HEK293 (cell line): ENCODE measurements around the gene IGFL2.

Experiments used
- CTCF ChIA-PET: fragments of 350-600 bp; formaldehyde crosslinking; extraction: SDS; loops from one replicate; lab custom pipeline; 2021; ENCODE audit warnings: antibody characterized with exemption; lab: Yijun Ruan, JAX
- POLR2A ChIA-PET: fragments of 300-600 bp; formaldehyde crosslinking; extraction: SDS; loops from one replicate; lab custom pipeline; 2020; ENCODE audit warnings: antibody characterized with exemption, inconsistent platforms; lab: Yijun Ruan, JAX
- H3K27ac ChIP-seq: fragments of 200-500 bp; sonication (Bioruptor generic); 2 replicates; pipeline ENCODE4 v1.5.1; 2014; ENCODE audit warnings: low read depth, low read length, control low read depth, inconsistent platforms; ENCODE audit errors: extremely low read depth
- H3K36me3 ChIP-seq, 2 experiments: fragments of 200-500 bp in 1 of 2; sonication (Bioruptor generic) in 1 of 2; 1 replicate in 1 of 2; 2 replicates in 1 of 2; pipeline ENCODE4 v1.5.1; 2014 to 2017; ENCODE audit warnings: inconsistent platforms in 2 of 2, low read length in 2 of 2; ENCODE audit not compliant: control insufficient read depth in 2 of 2, insufficient read depth in 1 of 2
- H3K4me1 ChIP-seq: fragments of 200-500 bp; sonication (Bioruptor generic); 2 replicates; pipeline ENCODE4 v1.5.1; 2014; ENCODE audit warnings: mild to moderate bottlenecking, low read length, inconsistent platforms; ENCODE audit not compliant: control insufficient read depth, insufficient read depth
- H3K4me3 ChIP-seq: 2 replicates; pipeline ENCODE4 v1.5.1; 2011; ENCODE audit warnings: low read depth, mild to moderate bottlenecking, control low read depth, low read length, moderate library complexity
- H3K9me3 ChIP-seq: fragments of 200-500 bp; sonication (Bioruptor generic); 2 replicates; pipeline ENCODE4 v1.5.1; 2014; ENCODE audit warnings: low read depth, low read length, inconsistent platforms; ENCODE audit not compliant: control insufficient read depth, insufficient read depth
- BCL11A ChIP-seq: fragments of 450-650 bp; formaldehyde crosslinking; IDR thresholded peaks from 2 replicates; pipeline ENCODE4 v1.5.1; 2016; ENCODE audit warnings: low read depth, missing biosample characterization, missing genetic modification characterization
- EGR2 ChIP-seq: fragments of 450-650 bp; formaldehyde crosslinking; IDR thresholded peaks from 2 replicates; pipeline ENCODE4 v1.5.1; 2016; ENCODE audit warnings: low read depth, missing biosample characterization, missing genetic modification characterization
- GFI1B ChIP-seq: fragments of 450-650 bp; formaldehyde crosslinking; IDR thresholded peaks from 2 replicates; pipeline ENCODE4 v1.5.1; 2016; ENCODE audit warnings: missing biosample characterization, missing genetic modification characterization
- GLIS1 ChIP-seq: fragments of 450-650 bp; formaldehyde crosslinking; IDR thresholded peaks from 2 replicates; pipeline ENCODE4 v1.5.1; 2016; ENCODE audit warnings: missing biosample characterization, missing genetic modification characterization
- KLF1 ChIP-seq: fragments of 450-650 bp; formaldehyde crosslinking; IDR thresholded peaks from 2 replicates; pipeline ENCODE4 v1.5.1; 2016; ENCODE audit warnings: missing biosample characterization, missing genetic modification characterization
- KLF9 ChIP-seq: fragments of 450-650 bp; formaldehyde crosslinking; IDR thresholded peaks from 2 replicates; pipeline ENCODE4 v1.5.1; 2016; ENCODE audit warnings: missing biosample characterization, missing genetic modification characterization, low read depth
- TSHZ1 ChIP-seq: fragments of 450-650 bp; formaldehyde crosslinking; IDR thresholded peaks from 2 replicates; pipeline ENCODE4 v1.5.1; 2016; ENCODE audit warnings: missing biosample characterization, missing genetic modification characterization, borderline replicate concordance
- ZFP41 ChIP-seq: fragments of 450-650 bp; formaldehyde crosslinking; IDR thresholded peaks from 2 replicates; pipeline ENCODE4 v1.5.1; 2016; ENCODE audit warnings: missing biosample characterization, missing genetic modification characterization, borderline replicate concordance
- ZNF121 ChIP-seq: fragments of 450-650 bp; formaldehyde crosslinking; IDR thresholded peaks from 2 replicates; pipeline ENCODE4 v1.5.1; 2016; ENCODE audit warnings: missing biosample characterization, missing genetic modification characterization
- ZNF155 ChIP-seq: fragments of 450-650 bp; formaldehyde crosslinking; IDR thresholded peaks from 2 replicates; pipeline ENCODE4 v1.5.1; 2016; ENCODE audit warnings: missing biosample characterization, missing genetic modification characterization
- ZNF223 ChIP-seq: fragments of 450-650 bp; formaldehyde crosslinking; IDR thresholded peaks from 2 replicates; pipeline ENCODE4 v1.5.1; 2016; ENCODE audit warnings: missing biosample characterization, missing genetic modification characterization
- ZNF24 ChIP-seq: fragments of 450-650 bp; formaldehyde crosslinking; IDR thresholded peaks from 2 replicates; pipeline ENCODE4 v1.5.1; 2016; ENCODE audit warnings: missing biosample characterization, missing genetic modification characterization
- ZNF248 ChIP-seq: fragments of 450-650 bp; formaldehyde crosslinking; IDR thresholded peaks from 2 replicates; pipeline ENCODE4 v1.5.1; 2017; ENCODE audit warnings: missing biosample characterization, missing genetic modification characterization
- ZNF473 ChIP-seq: fragments of 450-650 bp; formaldehyde crosslinking; IDR thresholded peaks from 2 replicates; pipeline ENCODE4 v1.5.1; 2017; ENCODE audit warnings: missing biosample characterization, missing genetic modification characterization
- ZNF514 ChIP-seq: fragments of 450-650 bp; formaldehyde crosslinking; IDR thresholded peaks from 2 replicates; pipeline ENCODE4 v1.5.1; 2016; ENCODE audit warnings: missing biosample characterization, missing genetic modification characterization
- ZNF626 ChIP-seq: fragments of 450-650 bp; sonication (Bioruptor Pico); formaldehyde crosslinking; IDR thresholded peaks from 2 replicates; pipeline ENCODE4 v1.5.1; 2018; ENCODE audit warnings: missing biosample characterization, missing genetic modification characterization, inconsistent platforms
- ZNF629 ChIP-seq: fragments of 450-650 bp; formaldehyde crosslinking; IDR thresholded peaks from 2 replicates; pipeline ENCODE4 v1.5.1; 2017; ENCODE audit warnings: missing biosample characterization, missing genetic modification characterization
- ZNF692 ChIP-seq: fragments of 450-650 bp; formaldehyde crosslinking; IDR thresholded peaks from 2 replicates; pipeline ENCODE4 v1.5.1; 2016; ENCODE audit warnings: missing biosample characterization, missing genetic modification characterization
- ZNF768 ChIP-seq: fragments of 450-650 bp; formaldehyde crosslinking; IDR thresholded peaks from 2 replicates; pipeline ENCODE4 v1.5.1; 2018; ENCODE audit warnings: missing biosample characterization, mild to moderate bottlenecking, missing genetic modification characterization
- ZSCAN23 ChIP-seq: fragments of 450-650 bp; formaldehyde crosslinking; IDR thresholded peaks from 2 replicates; pipeline ENCODE4 v1.5.1; 2016; ENCODE audit warnings: missing biosample characterization, missing genetic modification characterization
- TF ChIP-seq, protein P1 (sequence below): fragments of 450-650 bp; formaldehyde crosslinking; IDR thresholded peaks from 2 replicates; pipeline ENCODE4 v1.5.1; 2016; ENCODE audit warnings: missing biosample characterization, missing genetic modification characterization
- TF ChIP-seq, protein P2 (sequence below): fragments of 450-650 bp; formaldehyde crosslinking; IDR thresholded peaks from 2 replicates; pipeline ENCODE4 v1.5.1; 2016; ENCODE audit warnings: missing biosample characterization, missing genetic modification characterization
- TF ChIP-seq, protein P3 (sequence below): fragments of 450-650 bp; IDR thresholded peaks from 2 replicates; pipeline ENCODE4 v1.5.1; 2018; ENCODE audit warnings: missing biosample characterization, mild to moderate bottlenecking, missing genetic modification characterization
- TF ChIP-seq, protein P4 (sequence below): fragments of 450-650 bp; formaldehyde crosslinking; IDR thresholded peaks from 2 replicates; pipeline ENCODE4; 2016; ENCODE audit warnings: missing biosample characterization, missing genetic modification characterization

The IGFL2 gene

GRCh38 chr19:46202426-46202825 lies 54.4 kb downstream of the IGFL2 start:
- CTCF ChIA-PET, result no interaction called here
- Histone ChIP-seq H3K36me3 (no peaks in the 10 kb centered on the region), H3K4me3 (no peak overlapping the region), H3K27ac (no peak overlapping the region), H3K9me3 (no peaks in the 10 kb centered on the region), H3K4me1 (no peaks in the 10 kb centered on the region)
- POLR2A ChIA-PET, result no interaction called here
- TF ChIP-seq ZNF626 (tag by site-specific recombination), result no peak
- no peak for TF ChIP-seq BCL11A
- TF ChIP-seq, protein P1, sequence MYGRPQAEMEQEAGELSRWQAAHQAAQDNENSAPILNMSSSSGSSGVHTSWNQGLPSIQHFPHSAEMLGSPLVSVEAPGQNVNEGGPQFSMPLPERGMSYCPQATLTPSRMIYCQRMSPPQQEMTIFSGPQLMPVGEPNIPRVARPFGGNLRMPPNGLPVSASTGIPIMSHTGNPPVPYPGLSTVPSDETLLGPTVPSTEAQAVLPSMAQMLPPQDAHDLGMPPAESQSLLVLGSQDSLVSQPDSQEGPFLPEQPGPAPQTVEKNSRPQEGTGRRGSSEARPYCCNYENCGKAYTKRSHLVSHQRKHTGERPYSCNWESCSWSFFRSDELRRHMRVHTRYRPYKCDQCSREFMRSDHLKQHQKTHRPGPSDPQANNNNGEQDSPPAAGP (tag by site-specific recombination), result no peak
- TF ChIP-seq KLF9, result no peak
- TF ChIP-seq EGR2 (tag by site-specific recombination), result no peak
- TF ChIP-seq, protein P2, sequence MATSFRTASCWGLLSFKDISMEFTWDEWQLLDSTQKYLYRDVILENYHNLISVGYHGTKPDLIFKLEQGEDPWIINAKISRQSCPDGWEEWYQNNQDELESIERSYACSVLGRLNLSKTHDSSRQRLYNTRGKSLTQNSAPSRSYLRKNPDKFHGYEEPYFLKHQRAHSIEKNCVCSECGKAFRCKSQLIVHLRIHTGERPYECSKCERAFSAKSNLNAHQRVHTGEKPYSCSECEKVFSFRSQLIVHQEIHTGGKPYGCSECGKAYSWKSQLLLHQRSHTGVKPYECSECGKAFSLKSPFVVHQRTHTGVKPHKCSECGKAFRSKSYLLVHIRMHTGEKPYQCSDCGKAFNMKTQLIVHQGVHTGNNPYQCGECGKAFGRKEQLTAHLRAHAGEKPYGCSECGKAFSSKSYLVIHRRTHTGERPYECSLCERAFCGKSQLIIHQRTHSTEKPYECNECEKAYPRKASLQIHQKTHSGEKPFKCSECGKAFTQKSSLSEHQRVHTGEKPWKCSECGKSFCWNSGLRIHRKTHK, result no peak
- TF ChIP-seq ZSCAN23 (tag by site-specific recombination), result no peak
- no peak for TF ChIP-seq GLIS1 (tag by site-specific recombination)
- TF ChIP-seq ZNF629 (tag by site-specific recombination), result no peak
- TF ChIP-seq ZNF768 (tag by site-specific recombination), result no peak
- TF ChIP-seq ZNF223 (tag by site-specific recombination), result no peak
- TF ChIP-seq ZNF514 (tag by site-specific recombination), result no peak
- no peak for TF ChIP-seq GFI1B (tag by site-specific recombination)
- no peak for TF ChIP-seq TSHZ1
- TF ChIP-seq ZNF248 (tag by site-specific recombination), result no peak

- CTCF ChIA-PET, result interaction anchor here (1.7 kb wide), 1 partner anchor 62 kb away, joined by 4 read pairs; no protein-coding TSS in a partner anchor
- no peak overlapping the region for H3K4me3 ChIP-seq
- H3K9me3 ChIP-seq, result no peaks in the 10 kb centered on the region
- H3K4me1 ChIP-seq, result no peaks in the 10 kb centered on the region
- no peaks in the 10 kb centered on the region for H3K36me3 ChIP-seq
- H3K27ac ChIP-seq, result no peak overlapping the region
- TF ChIP-seq KLF1 (tag by site-specific recombination), result peak; percentile 85
- no peak for TF ChIP-seq ZNF692 (tag by site-specific recombination)
- TF ChIP-seq ZNF24 (tag by site-specific recombination), result no peak
- TF ChIP-seq ZNF121 (tag by site-specific recombination), result no peak
- no peak for TF ChIP-seq ZFP41
- TF ChIP-seq, protein P3, sequence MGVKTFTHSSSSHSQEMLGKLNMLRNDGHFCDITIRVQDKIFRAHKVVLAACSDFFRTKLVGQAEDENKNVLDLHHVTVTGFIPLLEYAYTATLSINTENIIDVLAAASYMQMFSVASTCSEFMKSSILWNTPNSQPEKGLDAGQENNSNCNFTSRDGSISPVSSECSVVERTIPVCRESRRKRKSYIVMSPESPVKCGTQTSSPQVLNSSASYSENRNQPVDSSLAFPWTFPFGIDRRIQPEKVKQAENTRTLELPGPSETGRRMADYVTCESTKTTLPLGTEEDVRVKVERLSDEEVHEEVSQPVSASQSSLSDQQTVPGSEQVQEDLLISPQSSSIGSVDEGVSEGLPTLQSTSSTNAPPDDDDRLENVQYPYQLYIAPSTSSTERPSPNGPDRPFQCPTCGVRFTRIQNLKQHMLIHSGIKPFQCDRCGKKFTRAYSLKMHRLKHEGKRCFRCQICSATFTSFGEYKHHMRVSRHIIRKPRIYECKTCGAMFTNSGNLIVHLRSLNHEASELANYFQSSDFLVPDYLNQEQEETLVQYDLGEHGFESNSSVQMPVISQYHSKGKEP (tag by site-specific recombination), result no peak
- TF ChIP-seq ZNF473 (tag by site-specific recombination), result no peak
- TF ChIP-seq, protein P4, sequence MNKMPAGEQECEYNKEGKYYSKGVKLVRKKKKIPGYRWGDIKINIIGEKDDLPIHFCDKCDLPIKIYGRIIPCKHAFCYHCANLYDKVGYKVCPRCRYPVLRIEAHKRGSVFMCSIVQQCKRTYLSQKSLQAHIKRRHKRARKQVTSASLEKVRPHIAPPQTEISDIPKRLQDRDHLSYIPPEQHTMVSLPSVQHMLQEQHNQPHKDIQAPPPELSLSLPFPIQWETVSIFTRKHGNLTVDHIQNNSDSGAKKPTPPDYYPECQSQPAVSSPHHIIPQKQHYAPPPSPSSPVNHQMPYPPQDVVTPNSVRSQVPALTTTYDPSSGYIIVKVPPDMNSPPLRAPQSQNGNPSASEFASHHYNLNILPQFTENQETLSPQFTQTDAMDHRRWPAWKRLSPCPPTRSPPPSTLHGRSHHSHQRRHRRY (tag by site-specific recombination), result no peak
- TF ChIP-seq ZNF155 (tag by site-specific recombination), result no peak
- TF ChIP-seq, all 188 proteins: peak for 1
- POLR2A ChIA-PET, result no interaction called here
These were observed 55.1 kb downstream of the IGFL2 start for GRCh38 chr19:46202872-46203860.
